GM12873 (cell line): ENCODE measurements around the gene NMUR2.
A peak's percentile ranks its signal among the peaks of the same experiment; 100 is the strongest.

Source experiments
- CTCF ChIP-seq: IDR thresholded peaks from 2 replicates; pipeline ENCODE4 v1.5.1; 2012; ENCODE audit warnings: low read depth, mild to moderate bottlenecking, moderate library complexity, low read length, control low read depth; ENCODE audit not compliant: insufficient read depth; ENCODE audit errors: missing control alignments

NMUR2 gene

GRCh38 chr5:152356506-152356905 lies 48.6 kb downstream of the NMUR2 start:
- no peak for TF ChIP-seq CTCF

- no peak for TF ChIP-seq CTCF
Measured at GRCh38 chr5:152355061-152355460, 50.0 kb downstream of the NMUR2 start.

GRCh38 chr5:152353001-152353400 lies 52.1 kb downstream of the NMUR2 start:
- no peak for TF ChIP-seq CTCF

GRCh38 chr5:152349683-152350526 lies 55.2 kb downstream of the NMUR2 start:
- peak; percentile 95 for TF ChIP-seq CTCF
